ENCODE data around the gene PLTP. TPM values are rescaled to one million over a fixed set of nuclear protein-coding genes. Genes with fewer than 3 reads are reported as not detected.

The PLTP gene
- polyA plus RNA-seq, 1 donor from 2014 or later = 7.0 TPM

- H3K4me3 ChIP-seq (ENCODE audit: low read length) = no peak overlapping the region
- H4K20me1 ChIP-seq (ENCODE audit: insufficient read depth) = no peaks in the 10 kb centered on the region
- H3K79me2 ChIP-seq (replicated peaks; ENCODE audit: insufficient read depth, low read length) = peaks cover 3% of the 10 kb centered on the region
- no peaks in the 10 kb centered on the region for H3K27me3 ChIP-seq (ENCODE audit: insufficient read depth, low read depth, low read length)
- TF ChIP-seq POLR2AphosphoS5 (IDR thresholded peaks at IDR 0.05) = no peak
- no peak overlapping the region for H2AFZ ChIP-seq (ENCODE audit: low read depth, low read length)
- H3K4me2 ChIP-seq (ENCODE audit: low read length) = no peak overlapping the region
- no peaks in the 10 kb centered on the region for H3F3A ChIP-seq (ENCODE audit: insufficient read depth, low read length, poor library complexity, severe bottlenecking)
- H3K9ac ChIP-seq (ENCODE audit: low read length) = no peak overlapping the region
- no peaks in the 10 kb centered on the region for H3K9me3 ChIP-seq (ENCODE audit: low read length)
- no peak overlapping the region for H3K27ac ChIP-seq (ENCODE audit: low read length)
- H3K9me2 ChIP-seq (ENCODE audit: insufficient read depth, low read length) = no peaks in the 10 kb centered on the region
- no peaks in the 10 kb centered on the region for H3K36me3 ChIP-seq (ENCODE audit: insufficient read depth, low read length)
Observed at GRCh38 chr20:45850926-45851325, 61.0 kb downstream of the PLTP start.

GRCh38 chr20:45850238-45850637 lies 61.7 kb downstream of the PLTP start:
- H2AFZ ChIP-seq (ENCODE audit: low read depth, low read length) = no peak overlapping the region
- H3K27me3 ChIP-seq (ENCODE audit: insufficient read depth, low read depth, low read length) = no peaks in the 10 kb centered on the region
- no peaks in the 10 kb centered on the region for H4K20me1 ChIP-seq (ENCODE audit: insufficient read depth)
- H3K9me2 ChIP-seq (ENCODE audit: insufficient read depth, low read length) = no peaks in the 10 kb centered on the region
- no peaks in the 10 kb centered on the region for H3K9me3 ChIP-seq (ENCODE audit: low read length)
- H3K4me3 ChIP-seq (ENCODE audit: low read length) = no peak overlapping the region
- H3F3A ChIP-seq (ENCODE audit: insufficient read depth, low read length, poor library complexity, severe bottlenecking) = no peaks in the 10 kb centered on the region
- H3K9ac ChIP-seq (ENCODE audit: low read length) = no peak overlapping the region
- H3K27ac ChIP-seq (ENCODE audit: low read length) = no peak overlapping the region
- H3K4me2 ChIP-seq (ENCODE audit: low read length) = no peak overlapping the region
- H3K36me3 ChIP-seq (ENCODE audit: insufficient read depth, low read length) = no peaks in the 10 kb centered on the region
- no peak for TF ChIP-seq CTCF (IDR thresholded peaks at IDR 0.05; ENCODE audit: poor library complexity, severe bottlenecking)
- TF ChIP-seq MXI1 (conservative IDR thresholded peaks at IDR 0.05; ENCODE audit: poor library complexity, severe bottlenecking) = no peak
- no peak for TF ChIP-seq RAD21 (conservative IDR thresholded peaks at IDR 0.05)
- TF ChIP-seq SMC3 (conservative IDR thresholded peaks at IDR 0.05; ENCODE audit: poor library complexity) = no peak
- no peak for TF ChIP-seq TAF1 (IDR thresholded peaks at IDR 0.05; ENCODE audit: low read depth)
- no peak for TF ChIP-seq EZH2 (IDR thresholded peaks at IDR 0.05; ENCODE audit: borderline replicate concordance, insufficient read depth, low read length, poor library complexity, severe bottlenecking)
- TF ChIP-seq REST (IDR thresholded peaks at IDR 0.05; ENCODE audit: borderline replicate concordance) = no peak
- TF ChIP-seq POLR2AphosphoS5 (IDR thresholded peaks at IDR 0.05) = no peak
- TF ChIP-seq EP300 (conservative IDR thresholded peaks at IDR 0.05; ENCODE audit: poor library complexity, severe bottlenecking) = no peak
- H3K79me2 ChIP-seq (replicated peaks; ENCODE audit: insufficient read depth, low read length) = no peaks in the 10 kb centered on the region

All from neural cell (in vitro differentiated cells).